ENCODE results near the gene PDE6D.
"Not testable (repeated sequence)": the region's sequence is repeated elsewhere in the genome, so short reads cannot be mapped to it uniquely, and the experiment has no call there.

- TF ChIP-seq, protein P1, sequence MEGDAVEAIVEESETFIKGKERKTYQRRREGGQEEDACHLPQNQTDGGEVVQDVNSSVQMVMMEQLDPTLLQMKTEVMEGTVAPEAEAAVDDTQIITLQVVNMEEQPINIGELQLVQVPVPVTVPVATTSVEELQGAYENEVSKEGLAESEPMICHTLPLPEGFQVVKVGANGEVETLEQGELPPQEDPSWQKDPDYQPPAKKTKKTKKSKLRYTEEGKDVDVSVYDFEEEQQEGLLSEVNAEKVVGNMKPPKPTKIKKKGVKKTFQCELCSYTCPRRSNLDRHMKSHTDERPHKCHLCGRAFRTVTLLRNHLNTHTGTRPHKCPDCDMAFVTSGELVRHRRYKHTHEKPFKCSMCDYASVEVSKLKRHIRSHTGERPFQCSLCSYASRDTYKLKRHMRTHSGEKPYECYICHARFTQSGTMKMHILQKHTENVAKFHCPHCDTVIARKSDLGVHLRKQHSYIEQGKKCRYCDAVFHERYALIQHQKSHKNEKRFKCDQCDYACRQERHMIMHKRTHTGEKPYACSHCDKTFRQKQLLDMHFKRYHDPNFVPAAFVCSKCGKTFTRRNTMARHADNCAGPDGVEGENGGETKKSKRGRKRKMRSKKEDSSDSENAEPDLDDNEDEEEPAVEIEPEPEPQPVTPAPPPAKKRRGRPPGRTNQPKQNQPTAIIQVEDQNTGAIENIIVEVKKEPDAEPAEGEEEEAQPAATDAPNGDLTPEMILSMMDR (IDR thresholded peaks at IDR 0.05) = not testable (repeated sequence)
- not testable (repeated sequence) for TF ChIP-seq EZH2 (IDR thresholded peaks at IDR 0.05; ENCODE audit: borderline replicate concordance, insufficient read depth, low read depth, low read length, poor library complexity, severe bottlenecking)
Observed at GRCh38 chr2:231713406-231713729, 67.7 kb downstream of the PDE6D start.
